NCI-H460 (cell line): ENCODE results near the gene PARP8. TPM values are rescaled to one million over a fixed set of nuclear protein-coding genes. Genes with fewer than 3 reads are reported as not detected.

ENCODE experiments used
- DNase-seq: peaks from one replicate; pipeline ENCODE4 v3.0.0-alpha.2; 2016; ENCODE audit warnings: low read depth; ENCODE audit errors: extremely low read depth
- total RNA-seq: library from RNA; depleted of rRNA; stranded (reverse); fragments of >200 nt; shearing (Covaris generic); gene quantifications from 2 replicates; pipeline ENCODE4 v1.2.3, GENCODE V29; 2014

Gene PARP8
- total RNA-seq, 1 experiment from 2014 or later = 12.7 TPM

- no peak for DNase-seq
Measured at GRCh38 chr5:50832657-50833284, 166.3 kb downstream of the PARP8 start.

- no peak for DNase-seq
Measured at GRCh38 chr5:50836356-50836755, 169.9 kb downstream of the PARP8 start.

- no peak for DNase-seq
Measured at GRCh38 chr5:50839472-50839871, 173.0 kb downstream of the PARP8 start.

- DNase-seq = no peak
Measured at GRCh38 chr5:50843091-50843490, 176.7 kb downstream of the PARP8 start.

- no peak for DNase-seq
Measured at GRCh38 chr5:50846261-50846660, 179.8 kb downstream of the PARP8 start.

GRCh38 chr5:50849554-50849953 lies 183.1 kb downstream of the PARP8 start:
- DNase-seq = no peak

- DNase-seq = no peak
Measured at GRCh38 chr5:50853151-50853550, 186.7 kb downstream of the PARP8 start.

- no peak for DNase-seq
Measured at GRCh38 chr5:50854082-50854481, 187.6 kb downstream of the PARP8 start.

- no peak for DNase-seq
Measured at GRCh38 chr5:50855001-50855400, 188.6 kb downstream of the PARP8 start.

- no peak for DNase-seq
Measured at GRCh38 chr5:50856401-50857119, 190.1 kb downstream of the PARP8 start.

GRCh38 chr5:50863534-50864170 lies 197.2 kb downstream of the PARP8 start:
- DNase-seq = no peak

GRCh38 chr5:50864466-50864865 lies 198.0 kb downstream of the PARP8 start:
- no peak for DNase-seq

GRCh38 chr5:50866415-50866814 lies 200.0 kb downstream of the PARP8 start:
- DNase-seq = no peak

GRCh38 chr5:50867140-50867539 lies 200.7 kb downstream of the PARP8 start:
- no peak for DNase-seq

GRCh38 chr5:50873595-50874277 lies 207.3 kb downstream of the PARP8 start:
- no peak for DNase-seq

- DNase-seq = no peak
Measured at GRCh38 chr5:50874306-50875001, 208.0 kb downstream of the PARP8 start.

- DNase-seq = no peak
Measured at GRCh38 chr5:50875002-50875344, 208.5 kb downstream of the PARP8 start.

GRCh38 chr5:50878470-50878869 lies 212.0 kb downstream of the PARP8 start:
- no peak for DNase-seq

- DNase-seq = no peak
Measured at GRCh38 chr5:50881407-50881806, 215.0 kb downstream of the PARP8 start.

- no peak for DNase-seq
Measured at GRCh38 chr5:50886657-50887345, 220.4 kb downstream of the PARP8 start.
